Measurements from ENCODE around the gene DTNB.

GRCh38 chr2:25602333-25602723, 71.0 kb downstream of the DTNB start:
- TF ChIP-seq CTCF (conservative IDR thresholded peaks at IDR 0.05; ENCODE audit: low read depth, low read length) (no peak), EZH2 (IDR thresholded peaks at IDR 0.05; ENCODE audit: borderline replicate concordance, low read depth, low read length, poor library complexity, severe bottlenecking) (no peak)

Measured in A673 (cell line).